GM18511 (cell line): ENCODE measurements around the gene SHANK1.
"Not testable (repeated sequence)": the region's sequence is repeated elsewhere in the genome, so short reads cannot be mapped to it uniquely, and the experiment has no call there.

Experiments
- ATAC-seq: cut with Tn5 transposase; IDR thresholded peaks from one replicate; pipeline ENCODE4 v1.9.1; 2021; ENCODE audit warnings: mild to moderate bottlenecking, moderate library complexity; ENCODE audit not compliant: unreplicated experiment

The SHANK1 gene

DNA sequence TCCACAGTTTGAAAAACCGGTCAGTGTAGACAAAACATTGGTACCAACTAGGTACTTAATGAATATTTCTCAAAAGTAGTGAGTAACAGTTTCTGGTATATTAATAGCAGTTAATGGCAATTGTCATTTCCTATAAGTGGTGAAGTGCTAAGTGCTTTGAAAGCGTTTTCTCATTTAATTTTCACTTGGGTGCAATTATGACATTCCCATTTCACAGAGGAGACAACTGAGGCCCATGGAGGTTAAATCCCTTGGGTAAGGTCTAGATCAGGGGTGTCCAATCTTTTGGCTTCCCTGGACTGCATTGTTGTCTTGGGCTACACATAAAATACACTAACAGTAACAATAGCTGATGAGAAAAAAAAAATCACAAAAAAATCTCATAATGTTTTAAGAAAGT lies 79.2 kb downstream of the SHANK1 start:
- no peak for ATAC-seq

GRCh38 chr19:50639121-50640112 lies 80.2 kb downstream of the SHANK1 start, which contains the start of gene SYT3:
TSS of gene SYT3 (minus strand) at chr19:50639881. CDS start at chr19:50637411, 2,470 bp downstream.
- no peak for ATAC-seq

GRCh38 chr19:50638600-50638999 lies 81.0 kb downstream of the SHANK1 start:
- ATAC-seq: no peak

DNA sequence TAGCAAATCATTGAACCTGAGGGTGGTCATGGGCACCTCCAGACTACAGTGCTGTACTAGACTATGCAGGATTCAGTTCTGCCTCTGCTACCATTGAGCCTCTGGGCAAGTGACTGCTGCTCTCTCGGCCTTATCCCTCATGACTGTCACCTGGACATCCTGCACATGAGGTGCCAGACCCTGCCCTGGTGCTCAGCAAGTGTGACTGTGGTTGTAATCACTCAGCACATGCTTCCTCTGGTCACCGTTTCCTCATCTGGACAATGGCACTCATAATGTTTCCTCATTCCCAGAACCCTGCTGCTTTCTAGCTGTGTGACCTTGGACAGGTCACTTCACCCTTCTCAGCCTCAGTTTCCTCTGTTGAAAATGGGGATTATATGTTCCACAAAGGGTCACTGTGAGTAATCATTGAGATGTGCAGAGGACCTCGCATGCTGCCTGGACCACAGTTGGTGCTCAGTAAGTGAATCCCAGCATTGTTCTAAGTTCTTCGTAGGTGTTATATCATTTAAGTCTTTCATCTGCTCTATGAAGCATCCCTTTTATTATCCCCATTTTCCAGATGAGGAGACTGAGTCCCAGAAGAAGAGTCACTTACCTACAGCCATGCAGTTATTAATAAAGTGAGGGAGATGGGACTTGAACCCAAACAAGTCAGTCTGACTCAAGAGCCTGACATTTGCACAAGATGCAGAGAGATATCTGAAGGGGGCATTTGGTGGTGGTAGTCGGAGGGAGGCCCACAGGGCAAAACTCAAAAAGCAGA lies 83.1 kb downstream of the SHANK1 start:
- no peak for ATAC-seq

DNA sequence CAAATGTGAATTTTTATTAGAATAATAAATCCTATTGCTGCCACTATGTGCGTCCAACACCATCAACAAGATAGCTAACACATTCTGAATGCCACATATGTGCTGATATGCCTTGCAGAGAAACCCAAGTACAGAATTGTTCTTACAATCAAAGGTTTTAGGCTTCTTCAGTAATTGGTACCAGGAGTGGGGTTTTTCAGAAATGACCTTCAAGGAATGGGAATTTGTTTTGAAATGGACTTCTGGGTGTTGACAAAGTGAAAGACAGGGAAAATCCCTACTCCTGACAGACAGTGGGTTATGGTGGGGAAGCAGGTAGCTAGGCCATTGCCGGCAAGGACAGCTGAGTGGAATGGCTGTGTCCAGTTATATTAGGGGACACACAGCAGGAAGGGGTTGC lies 85.6 kb downstream of the SHANK1 start:
- ATAC-seq: no peak

DNA sequence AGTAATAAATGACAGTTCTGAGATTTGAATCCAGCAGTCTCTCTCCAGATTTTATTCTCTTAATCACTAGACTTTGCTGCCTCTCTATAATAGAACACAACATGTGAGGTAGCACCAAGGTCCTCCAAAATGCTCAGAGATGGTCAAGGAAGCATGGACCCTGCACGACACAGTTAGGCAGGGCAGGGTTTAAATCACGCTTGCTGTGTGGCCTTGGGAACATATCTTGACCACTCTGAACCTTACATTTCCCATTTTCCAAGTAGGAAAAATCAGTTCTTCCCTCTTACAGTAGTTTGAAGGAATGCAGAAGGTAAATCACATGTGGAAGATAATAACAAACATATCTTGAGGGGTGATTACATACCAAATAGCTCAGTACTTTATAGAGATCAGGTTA lies 86.2 kb downstream of the SHANK1 start:
- ATAC-seq: no peak

DNA sequence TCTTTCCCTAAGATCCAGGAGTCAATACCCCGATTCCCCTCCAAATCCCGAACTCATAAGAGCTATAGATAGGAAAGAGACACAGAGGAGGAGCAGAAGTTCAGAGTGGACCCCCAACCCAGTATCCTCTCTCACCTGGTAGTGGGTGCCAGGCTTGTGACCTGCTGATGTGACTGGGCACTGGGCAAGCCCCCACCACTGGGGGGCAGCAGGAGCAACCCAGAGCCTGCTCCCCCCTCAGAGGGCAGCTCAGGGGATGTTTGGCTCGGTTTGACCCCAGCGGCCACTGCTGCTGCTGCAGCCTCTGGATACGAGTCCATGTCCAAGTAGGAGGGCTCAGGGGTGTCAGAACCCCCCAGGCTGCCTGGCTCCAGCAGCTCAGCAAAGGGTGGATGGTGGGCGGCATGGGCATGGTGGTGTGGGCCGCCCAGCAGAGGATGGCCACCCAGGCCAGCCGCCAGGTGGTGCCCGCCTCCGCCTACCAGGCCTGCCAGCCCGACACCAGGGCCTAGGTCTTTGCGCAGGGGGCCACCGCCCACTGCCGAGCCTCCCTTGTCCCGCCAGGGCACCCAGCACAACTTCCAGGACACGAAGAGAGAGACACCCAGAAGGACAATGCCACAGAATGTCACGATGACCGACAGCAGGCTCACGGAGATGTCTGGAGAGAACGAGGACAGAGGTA lies 87.3 kb downstream of the SHANK1 start:
- ATAC-seq: no peak

GRCh38 chr19:50629801-50630200 lies 89.8 kb downstream of the SHANK1 start:
- ATAC-seq: no peak

DNA sequence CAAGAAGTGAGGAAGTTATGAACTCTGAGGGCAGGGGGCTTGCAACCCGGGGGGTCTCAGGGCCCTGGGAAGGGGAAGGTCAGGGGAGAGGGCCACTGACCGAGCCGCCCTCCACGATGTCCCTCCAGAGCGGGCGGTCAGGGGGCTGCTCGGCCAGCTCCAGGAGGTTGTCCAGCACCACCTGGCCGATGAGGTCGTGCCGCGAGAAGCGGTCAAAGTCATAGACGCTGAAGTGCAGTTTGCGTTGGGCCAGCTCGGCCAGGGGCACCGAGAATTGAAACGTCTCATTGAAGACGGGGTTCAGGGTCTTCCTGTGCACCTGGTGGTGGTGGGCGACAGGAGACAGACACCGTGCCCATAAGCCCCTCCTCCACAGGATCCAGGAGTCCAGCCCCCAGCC lies 90.4 kb downstream of the SHANK1 start:
- no peak for ATAC-seq

- no peak for ATAC-seq
These were observed 91.1 kb downstream of the SHANK1 start for GRCh38 chr19:50628551-50628950.

DNA sequence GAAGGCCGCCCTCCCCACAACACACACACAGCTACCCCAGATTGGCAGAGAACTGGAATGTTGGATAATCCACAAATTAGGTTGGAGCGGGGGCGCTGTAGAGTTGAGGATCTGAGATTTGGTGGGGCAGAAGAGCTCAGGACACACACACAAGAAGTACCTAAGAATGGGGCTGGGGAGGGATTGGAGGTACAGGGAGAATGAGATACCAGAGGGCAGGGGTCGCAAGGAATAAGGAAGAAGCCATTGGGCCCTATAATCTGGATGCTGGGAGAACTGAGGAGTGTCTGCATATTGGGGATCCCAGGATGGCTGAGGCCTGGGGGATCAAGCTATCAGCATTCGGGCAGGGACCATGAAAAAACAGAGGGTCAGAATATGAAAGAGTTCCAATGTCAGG lies 91.5 kb downstream of the SHANK1 start:
- ATAC-seq: no peak

GRCh38 chr19:50626795-50627194 lies 92.8 kb downstream of the SHANK1 start:
- ATAC-seq: no peak

DNA sequence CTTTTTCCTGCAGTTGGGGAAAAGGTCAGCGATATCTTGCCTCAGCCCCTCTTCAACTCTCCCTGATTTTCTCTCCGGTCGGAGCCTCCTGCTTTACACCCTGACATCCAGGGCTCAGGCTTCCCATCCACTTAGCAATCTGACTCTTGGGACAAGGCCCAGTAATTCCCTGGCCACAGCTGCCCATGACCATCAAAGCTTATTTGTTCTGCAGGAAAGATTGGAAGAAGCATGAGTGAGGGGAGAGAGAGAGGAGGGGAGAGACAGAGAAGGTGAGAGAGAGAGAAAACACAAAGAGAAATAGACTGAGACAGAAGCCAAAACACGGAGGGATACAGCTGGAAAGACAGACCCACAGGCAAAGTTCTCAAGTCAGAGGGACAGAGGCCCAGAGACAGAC lies 93.6 kb downstream of the SHANK1 start:
- ATAC-seq: no peak

GRCh38 chr19:50624949-50625600 lies 94.5 kb downstream of the SHANK1 start:
- ATAC-seq: no peak

DNA sequence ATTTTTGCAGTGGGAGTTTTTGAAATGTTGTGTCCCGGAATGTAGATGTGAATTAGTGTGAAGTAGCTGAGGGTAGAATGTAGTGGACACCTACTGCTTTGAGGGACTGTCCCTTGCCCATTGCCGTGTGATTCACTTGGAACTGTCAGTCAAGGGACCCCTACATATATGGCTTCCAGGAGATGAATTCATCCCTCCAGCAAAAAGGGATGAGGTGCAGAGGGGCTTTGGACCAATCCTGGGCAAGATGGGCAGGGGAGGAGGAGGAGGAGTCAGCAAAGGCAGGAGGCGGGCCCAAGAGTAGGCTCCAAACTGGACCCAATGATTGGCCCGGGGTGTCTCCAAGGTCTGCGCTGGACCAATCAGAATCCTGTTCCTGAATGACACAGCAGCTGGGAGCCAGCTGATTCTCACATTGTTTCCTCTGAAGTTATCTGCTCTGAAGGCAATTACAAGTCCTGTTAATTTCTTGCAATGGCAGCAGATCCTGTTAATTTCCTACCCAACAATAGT lies 99.2 kb downstream of the SHANK1 start:
- not testable (repeated sequence) for ATAC-seq

DNA sequence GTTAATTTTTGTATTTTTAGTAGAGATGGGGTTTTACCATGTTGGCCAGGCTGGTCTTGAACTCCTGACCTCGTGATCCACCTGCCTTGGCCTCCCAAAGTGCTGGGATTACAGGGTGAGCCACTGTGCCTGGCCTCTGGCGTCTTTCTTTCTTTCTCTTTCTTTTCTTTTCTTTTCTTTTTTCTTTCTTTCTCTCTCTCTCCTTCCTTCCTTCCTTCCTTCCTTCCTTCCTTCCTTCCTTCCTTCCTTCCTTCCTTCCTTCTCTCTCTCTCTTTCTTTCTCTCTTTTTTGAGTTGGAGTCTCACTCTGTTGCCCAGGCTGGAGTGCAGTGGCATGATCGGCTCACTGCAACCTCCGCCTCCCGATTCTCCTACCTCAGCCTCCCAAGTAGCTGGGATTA lies 100.4 kb downstream of the SHANK1 start:
- ATAC-seq: not testable (repeated sequence)

GRCh38 chr19:50618379-50618778 lies 101.2 kb downstream of the SHANK1 start:
- ATAC-seq: not testable (repeated sequence)

- not testable (repeated sequence) for ATAC-seq
These were observed 106.8 kb downstream of the SHANK1 start for GRCh38 chr19:50612504-50613404.
